T-helper 1 cell (primary cell): Measurements from ENCODE around the gene MCCC1.
"Not testable (repeated sequence)": the region's sequence is repeated elsewhere in the genome, so short reads cannot be mapped to it uniquely, and the experiment has no call there.

Source experiments
- DNase-seq, 5 donors: peaks; one replicate each; pipeline ENCODE4 v3.0.0-alpha.2; 2012 to 2020

MCCC1 gene

DNA sequence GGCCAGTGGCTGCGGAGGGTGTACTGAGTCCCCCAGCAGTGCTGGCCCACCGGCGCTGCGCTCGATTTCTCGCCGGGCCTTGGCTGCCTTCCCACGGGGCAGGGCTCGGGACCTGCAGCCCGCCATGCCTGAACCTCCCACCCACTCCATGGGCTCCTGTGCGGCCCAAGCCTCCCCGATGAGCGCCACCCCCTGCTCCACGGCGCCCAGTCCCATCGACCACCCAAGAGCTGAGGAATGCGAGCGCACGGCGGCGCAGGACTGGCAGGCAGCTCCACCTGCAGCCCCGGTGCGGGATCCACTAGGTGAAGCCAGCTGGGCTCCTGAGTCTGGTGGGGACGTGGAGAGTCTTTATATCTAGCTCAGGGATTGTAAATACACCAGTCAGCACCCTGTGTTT lies 1.7 kb upstream of the MCCC1 start:
- DNase-seq = not testable (repeated sequence)

DNA sequence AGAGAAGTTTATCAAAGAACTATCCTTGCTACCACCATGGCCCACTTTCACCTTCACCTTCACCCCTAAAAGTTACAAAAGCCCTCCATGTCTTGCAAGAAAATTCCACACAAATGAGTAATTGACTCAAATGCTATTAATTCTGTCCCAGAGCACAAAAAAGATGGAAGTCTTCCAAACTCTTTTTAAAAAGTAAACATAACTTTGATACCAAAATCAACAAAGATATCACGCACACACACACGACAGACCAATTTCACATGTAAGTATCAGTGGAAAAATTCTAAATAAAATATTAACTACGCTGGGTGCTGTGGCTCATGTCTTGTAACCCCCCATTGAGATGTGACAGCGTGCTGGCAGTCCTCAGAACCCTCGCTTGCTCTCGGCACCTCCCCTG lies 1.1 kb upstream of the MCCC1 start:
- no peak for DNase-seq

DNA sequence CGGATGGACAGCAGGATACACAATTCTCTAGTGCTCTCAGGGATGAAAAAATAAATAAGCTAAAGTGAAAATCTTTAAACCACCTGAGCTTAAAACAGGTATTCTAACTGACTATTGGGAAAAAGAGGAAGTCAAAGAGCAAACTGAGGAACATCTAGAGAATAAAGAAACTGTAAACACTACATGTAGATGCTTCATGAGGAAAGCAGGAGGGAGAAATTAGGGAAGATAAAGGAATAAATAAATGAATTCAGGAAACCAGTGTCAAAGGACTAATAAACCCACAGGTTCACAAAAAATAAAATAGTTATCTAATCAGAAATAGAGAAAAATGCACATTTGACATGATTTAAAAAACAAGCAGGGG lies 525 bp upstream of the MCCC1 start:
- DNase-seq = no peak

DNA sequence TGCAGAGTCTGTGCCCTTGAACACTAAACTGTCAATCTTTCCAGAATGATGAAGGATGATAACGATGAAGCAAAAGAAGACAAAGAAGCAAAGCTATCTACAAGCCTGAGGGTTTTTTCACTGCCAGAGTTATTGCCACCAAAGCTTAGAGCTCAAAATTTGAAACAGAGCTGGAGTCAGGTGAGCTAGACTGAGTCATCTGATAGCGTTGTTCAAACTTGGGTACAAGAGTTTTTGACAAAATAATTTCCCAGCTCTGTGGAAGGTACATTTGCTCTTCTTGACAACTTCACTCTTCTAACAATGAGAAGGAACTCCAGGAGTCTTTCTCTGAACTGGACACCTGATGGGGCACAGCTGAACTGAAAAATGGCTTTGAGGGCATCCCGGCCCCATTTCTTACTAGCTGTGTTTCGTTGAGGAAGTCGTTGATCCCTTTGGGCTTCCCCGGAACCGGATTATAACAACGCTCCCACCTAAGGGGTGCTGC lies 715 bp downstream of the MCCC1 start:
- peak in 1 of 5 donors; percentile 27 for DNase-seq

DNA sequence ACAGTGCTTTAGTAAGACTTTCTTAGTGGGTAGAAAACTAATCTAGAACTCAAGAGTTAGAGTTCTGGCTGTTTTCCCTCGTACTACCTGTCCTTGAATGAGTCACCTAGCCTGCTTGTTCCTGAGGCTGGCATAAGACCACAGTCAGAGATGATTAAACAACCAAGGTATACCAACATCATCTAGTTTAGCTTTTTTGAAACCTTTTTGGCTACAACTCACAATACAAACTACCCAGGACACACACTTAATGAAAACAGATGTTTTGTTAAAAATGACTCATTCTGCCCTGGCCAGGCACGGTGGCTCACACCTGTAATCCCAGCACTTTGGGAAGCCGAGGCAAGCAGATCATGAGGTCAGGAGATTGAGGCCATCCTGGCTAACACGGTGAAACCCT lies 4.6 kb downstream of the MCCC1 start:
- no peak for DNase-seq

DNA sequence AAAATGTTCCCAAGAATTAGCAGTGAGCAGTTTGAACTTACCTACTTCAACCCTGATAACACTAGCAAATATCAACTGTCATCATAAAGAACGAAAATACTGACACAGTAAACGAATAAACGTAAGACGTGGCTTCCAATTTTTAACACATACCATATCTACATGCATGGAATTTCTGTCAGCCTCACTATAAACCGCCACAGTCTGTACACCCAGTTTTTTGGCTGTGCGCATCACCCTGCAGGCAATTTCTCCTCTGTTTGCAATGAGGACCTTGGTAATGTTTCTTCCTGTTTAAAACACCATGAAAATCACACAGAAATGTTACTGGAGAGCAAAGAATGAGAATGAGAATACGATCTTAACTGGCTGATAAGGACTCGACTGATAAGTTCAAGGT lies 7.0 kb downstream of the MCCC1 start:
- no peak for DNase-seq

DNA sequence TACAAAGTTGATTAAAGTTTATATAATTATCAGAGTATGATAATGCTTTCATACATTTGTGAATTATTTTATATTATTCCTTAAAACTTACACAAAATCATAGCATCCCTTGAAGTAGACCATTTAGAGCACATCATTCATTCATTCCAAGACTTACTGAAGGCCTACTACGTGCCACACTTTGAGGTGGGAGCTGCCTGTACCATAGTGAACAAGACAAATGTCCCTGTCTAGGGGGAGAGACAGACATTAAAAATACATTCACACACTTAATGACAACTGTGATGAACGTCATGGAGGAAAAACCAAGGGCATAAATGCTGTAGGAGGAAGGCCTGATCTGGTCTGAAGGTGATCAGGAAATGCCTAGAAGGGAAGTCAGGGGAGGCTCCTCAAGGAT lies 12.1 kb downstream of the MCCC1 start:
- no peak for DNase-seq

DNA sequence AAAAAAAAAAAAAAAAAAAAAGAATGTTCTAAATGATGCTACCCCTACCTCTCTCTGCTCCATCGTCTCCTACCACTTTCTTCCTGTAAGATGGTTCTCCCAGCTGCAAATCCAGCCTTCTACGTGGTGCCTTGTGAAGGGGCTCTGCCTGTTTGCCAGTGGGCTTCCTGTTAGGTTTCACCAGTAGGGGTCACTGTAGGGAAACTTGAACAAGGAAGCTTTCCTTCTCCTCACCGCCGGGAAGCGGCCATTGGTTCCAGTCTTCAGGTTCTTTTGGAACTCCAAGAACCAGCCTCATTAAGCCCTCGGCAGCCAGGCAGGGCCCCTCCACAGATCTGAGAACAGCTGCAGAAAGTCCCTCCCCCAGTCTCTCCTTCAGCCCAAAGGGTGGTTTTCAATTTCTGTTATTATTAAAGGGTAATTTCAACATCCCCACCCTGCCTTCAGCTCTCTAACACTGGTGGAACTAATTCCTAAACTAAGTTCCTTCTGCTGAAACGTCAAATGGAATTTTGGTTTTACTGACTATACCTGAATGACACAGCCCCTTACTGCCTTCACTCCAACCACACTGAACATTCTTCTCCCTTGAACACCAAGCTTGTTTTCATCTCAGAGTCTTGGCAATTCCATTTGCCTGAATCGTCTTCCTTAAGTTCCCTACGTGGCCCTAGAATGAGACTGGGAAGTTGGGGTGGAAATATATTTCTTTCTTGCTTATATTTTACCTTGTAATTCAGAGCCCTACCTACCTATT lies 13.5 kb downstream of the MCCC1 start:
- DNase-seq = peak in 1 of 5 donors; percentile 17

DNA sequence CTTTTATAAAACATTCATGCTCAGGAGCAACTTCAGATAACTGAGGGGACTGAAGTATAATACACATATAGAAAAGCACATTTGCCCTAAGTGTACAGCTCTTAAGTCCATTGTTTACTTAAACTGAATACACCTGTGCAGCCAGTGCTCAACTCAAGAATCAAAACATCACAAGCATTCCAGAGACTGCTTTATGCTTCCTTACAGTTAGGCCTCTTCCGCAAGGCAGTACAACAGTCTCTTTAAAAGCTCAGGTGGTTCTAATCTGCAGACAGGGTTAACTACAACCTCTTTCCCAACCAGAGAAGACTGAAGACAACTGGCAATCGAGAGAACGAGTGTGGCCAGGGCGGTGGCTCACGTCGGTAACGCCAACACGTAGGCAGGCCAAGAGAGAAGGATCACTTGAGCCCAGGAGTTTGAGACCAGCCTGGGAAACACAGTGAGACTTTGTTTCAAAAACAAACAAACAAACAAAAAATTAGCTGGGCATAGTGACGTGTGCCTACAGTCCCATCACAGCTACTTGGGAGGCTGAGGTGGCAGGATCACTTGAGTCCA lies 16.9 kb downstream of the MCCC1 start:
- DNase-seq = no peak

DNA sequence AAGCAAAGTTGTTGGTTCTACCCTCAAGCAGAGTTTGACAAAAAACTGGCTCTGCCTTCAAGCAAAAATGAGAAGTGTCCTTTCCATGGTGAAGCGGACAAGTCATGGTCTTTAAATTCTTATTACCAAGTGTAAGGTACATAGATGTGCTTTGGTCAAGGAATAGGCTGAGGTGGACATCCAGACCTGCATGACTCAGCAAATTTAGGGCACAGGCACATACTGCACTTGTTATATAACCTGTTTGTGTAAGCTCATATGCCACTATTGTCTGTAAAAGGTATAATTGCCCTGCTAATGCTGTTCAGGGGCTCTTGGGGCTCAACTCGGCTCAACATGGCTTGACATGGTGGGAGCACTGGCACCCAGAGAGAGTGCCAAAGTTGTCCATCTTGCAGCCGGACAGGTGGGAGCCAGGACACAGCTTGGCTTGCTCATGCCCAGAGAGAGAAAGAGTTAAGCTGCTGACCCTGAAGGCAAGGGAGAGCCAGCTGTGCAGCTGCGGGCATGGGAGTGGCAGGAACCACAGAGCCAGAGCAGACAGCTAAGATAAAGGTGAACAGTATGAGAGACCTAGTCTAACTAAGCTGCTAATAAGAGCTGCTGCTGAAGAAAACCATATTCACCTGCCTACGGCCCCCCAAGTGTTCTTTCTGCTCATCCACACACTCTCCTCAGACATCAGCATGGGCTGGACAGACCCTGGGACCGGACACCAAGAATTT lies 17.7 kb downstream of the MCCC1 start:
- DNase-seq = no peak

DNA sequence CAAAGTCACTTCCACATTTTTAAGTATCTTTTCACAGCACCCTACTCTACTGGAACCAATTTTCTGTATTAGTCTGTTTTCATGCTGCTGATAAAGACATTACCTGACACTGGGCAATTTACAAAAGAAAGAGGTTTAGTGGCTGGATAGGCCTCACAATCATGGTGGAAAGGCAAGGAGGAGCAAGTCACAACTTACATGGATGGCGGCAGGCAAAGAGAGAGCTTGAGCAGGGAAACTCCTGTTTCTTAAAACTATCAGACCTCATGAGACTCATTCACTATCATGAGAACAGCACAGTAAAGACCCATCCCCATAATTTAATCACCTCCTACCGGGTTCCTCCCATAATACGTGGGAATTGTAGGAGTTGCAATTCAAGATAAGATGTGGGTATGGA lies 18.7 kb downstream of the MCCC1 start:
- no peak for DNase-seq

DNA sequence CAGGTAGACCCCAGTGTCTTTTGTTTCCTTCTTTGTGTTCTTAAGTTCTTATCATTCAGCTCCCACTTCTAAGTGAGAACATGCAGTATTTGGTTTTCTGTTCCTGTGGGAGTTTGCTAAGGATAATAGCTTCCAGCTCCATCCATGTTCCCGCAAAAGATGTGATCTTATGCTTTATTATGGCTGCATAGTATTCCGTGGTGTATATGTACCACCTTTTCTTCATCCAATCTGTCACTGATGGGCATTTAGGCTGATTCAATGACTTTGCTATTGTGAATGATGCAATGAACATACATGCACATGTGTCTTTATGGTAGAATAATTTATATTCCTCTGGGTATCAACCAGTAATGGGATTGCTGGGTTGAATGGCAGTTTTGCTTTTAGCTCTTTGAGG lies 24.4 kb downstream of the MCCC1 start:
- DNase-seq = no peak

DNA sequence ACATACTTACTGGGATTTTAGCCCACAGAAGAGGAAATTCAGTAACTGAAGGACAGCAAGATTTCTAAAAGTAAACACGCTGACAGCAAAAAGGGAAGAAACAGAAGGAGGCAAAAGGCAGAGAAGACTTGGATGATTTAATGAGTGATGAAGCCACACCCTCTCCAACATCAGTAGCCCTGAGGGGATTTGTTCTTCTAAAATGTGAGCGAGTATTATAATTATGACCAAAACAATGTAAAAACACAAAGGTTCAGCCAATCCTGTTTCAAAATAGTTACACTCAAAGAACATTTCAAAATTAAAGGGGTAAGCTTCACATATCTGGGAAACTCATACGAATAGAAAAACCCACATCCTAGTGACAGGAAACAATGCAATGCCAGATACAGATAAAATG lies 25.0 kb downstream of the MCCC1 start:
- DNase-seq = no peak

DNA sequence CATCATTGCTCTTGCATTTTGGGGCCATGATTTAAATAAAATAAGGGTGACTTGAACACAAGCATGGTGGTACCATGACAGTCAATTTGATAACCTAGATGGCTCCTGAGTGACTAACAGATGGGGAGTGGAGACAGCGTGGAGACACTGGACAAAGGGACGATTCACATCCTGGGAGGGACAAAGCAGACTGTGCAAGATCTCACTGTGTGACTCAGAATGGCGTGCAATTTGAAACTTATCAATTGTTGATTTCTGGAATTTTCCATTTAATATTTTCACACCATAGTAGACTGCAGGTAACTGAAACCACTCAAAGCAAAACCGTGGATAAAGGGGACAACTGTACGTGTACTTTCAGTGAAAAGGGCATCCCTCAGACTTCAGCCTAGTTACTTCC lies 25.5 kb downstream of the MCCC1 start:
- no peak for DNase-seq

DNA sequence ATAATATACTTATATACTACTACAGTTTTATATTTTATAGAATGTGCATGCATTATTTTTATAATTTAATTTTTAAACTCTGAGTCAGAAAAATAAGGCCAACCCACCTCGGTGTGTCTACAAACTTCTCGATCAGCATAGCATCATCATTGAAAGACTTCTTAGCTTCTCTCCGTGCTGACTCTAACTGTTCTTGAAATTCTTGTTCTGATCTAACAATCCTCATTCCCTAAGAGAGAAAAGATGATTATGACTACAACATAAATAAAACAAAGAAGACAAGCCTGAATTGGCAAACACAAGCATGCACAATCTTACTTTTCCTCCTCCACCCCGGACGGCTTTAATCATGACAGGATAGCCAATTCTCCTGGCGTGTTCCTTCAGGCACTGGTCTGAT lies 28.4 kb downstream of the MCCC1 start:
- no peak for DNase-seq

DNA sequence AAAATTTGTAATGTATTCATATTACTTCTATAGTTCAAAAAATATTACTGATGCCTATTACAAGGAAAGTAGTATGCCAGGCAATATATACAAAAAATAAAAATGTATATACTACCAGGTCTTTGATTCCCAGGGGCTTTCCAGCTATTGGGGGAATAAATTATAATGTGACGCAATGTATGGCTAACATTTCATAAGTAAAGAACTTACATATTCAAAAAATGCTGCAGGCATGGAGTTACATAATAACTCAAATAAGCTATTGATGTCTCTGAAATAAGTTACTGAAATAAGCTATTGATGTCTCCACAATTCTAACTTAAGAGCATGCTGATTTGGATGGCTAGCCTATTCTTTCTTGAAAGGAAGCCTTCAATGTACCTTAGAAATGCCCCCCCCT lies 30.2 kb downstream of the MCCC1 start:
- DNase-seq = no peak

DNA sequence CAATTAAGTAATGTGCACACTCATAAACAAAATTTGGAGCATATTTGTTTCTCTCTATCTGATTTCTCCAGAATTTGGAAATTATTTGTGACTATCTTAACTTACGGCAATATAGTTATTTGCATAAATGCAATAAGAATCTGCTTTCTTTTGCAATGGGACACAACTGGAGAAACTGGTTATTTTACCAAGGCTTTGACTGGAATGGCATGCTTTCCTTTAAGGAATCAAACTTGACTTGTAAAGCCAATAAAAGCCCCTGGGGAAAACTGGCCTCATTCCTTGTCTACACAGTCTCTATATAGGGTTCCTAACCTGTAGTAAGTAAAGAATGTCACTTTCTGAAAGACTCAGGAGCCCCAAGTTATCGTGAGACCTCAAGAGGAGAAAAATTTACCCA lies 32.4 kb downstream of the MCCC1 start:
- not testable (repeated sequence) for DNase-seq

DNA sequence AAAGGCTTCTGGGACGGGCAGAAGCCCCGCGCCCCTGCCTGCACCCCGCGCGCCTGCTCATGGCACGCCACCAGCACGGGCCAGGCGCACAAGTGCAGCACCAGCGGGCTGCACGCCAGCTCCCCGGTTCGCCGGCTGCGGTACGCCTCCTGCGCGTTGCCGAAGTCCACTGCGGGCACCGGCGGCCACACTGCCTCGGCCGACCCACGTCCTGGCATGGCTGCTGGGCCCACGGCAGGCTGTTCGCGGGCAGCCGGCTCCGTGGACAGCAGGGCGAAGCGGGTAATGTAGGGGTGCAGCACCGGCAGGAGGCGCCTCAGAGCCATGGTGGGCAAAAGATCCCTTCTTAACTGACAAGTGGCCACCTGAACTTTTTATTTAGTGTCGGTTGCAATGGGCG lies 34.8 kb downstream of the MCCC1 start:
- DNase-seq = no peak

DNA sequence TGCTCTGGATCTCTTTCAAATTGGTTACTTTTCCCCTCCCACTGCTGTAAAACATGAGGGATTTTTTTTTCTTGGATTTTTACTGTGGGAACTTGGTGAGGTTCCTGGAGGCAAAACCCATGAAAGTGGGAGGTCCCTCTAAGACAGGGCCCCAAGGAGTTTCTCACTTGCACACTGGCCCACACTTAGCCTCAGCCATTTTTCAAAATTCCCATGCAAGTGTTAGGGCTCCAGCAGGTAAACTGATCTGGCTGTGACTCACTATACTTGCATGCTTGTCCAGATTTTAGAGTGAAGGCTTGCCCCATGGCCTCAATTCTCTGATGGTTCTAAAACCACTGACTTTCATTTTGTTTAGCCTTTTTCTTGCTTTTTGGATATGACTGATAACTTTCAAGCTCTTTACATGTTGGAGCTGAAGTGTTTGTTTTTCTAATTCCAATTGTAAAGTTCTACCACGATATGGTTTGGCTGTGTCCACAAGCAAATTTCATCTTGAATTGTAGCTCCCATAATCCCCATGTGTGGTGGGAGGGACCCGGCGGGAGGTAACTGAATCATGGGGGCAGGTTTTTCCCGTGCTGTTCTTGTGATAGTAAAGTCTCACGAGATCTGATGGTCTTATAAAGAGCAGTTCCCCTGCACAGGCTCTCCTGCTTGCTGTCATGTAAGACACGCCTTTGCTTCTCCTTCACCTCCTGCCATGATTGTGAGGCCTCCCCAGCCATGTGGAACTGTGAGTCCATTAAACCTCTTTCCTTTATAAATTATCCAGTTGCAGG lies 37.7 kb downstream of the MCCC1 start:
- DNase-seq = no peak

DNA sequence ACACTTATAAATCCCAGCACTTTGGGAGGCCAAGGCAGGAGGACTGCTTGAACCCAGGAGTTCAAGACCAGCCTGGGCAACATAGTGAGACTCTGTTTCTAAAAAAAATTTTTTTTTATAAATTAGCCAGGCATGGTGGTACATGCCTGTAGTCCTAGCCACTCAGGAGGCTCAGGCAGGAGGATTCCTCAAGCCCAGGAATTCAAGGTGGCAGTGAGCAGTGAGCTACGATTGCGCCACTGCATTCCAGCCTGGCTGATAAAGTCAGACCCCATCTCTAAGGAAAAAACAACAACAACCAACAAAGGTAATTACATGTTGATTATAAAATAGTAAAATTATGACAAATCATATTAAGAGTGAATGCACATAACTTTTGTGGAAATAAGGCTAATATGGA lies 40.9 kb downstream of the MCCC1 start:
- DNase-seq = no peak

DNA sequence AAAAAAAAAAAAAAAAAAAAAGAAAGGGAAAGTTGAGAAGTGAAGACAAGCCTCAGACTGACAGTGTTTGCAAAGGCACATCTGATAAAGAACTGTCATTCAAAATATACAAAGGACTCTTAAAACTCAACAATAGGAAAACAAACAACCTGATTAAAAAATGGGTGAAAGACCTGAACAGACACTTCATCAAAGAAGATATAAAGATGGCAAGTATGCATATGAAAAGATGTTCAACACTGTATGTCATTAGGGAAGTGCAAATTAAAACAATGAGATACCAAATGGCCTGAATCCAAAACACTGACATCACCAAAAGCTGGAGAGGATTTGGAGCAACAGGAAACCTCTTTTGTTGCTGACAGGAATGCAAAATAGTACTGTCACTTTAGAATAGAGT lies 48.6 kb downstream of the MCCC1 start:
- DNase-seq = no peak

DNA sequence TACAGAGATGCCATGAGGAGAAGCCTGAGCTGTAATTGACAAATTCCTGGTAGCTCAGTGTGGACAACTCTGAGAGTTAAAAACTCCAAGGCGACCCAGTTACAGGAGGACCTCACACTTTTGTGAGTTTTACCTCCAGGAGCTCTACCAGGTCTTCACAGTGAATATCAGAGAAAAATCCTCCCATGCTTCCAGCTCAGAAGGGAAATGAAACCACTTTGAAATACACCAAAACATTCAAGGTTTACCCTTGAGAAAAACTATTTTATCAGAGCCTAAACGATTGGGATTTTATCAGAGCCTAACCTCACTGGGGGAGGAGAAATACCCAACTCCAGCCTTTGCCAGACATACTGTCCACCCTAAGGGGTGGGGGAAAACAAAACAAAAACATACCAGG lies 52.4 kb downstream of the MCCC1 start:
- DNase-seq = no peak

DNA sequence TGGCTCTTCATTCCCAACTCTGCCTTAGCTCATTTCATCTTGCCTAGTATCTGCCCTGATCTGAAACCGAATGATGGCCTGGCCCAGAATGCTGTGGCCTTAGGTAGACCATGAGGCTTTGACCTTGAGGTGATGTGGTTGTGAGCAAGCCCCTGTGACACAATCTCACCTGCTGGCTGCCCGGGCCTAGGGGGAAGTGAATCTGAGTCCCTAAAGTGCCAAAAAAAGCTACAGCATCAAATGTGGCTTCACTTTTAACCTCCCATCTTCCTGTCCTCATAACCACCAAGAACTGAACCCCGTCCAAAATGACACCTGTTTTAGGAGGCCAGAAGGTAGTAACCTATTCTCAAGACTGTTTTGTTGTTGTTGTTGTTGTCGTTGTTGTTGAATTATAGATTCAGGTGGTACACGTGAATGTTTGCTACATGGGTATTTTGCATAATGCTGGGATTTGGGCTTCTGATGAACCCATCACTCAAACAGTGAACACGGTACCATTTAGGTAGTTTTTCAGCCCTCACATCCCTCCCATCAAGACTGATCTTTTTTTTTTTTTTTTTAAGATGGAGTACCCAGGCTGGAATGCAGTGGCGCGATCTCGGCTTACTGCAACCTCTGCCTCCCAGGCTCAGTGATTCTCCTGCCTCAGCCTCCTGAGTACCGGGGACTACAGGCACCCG lies 54.6 kb downstream of the MCCC1 start:
- no peak for DNase-seq
